Left lung (tissue), 10 donors: ENCODE data around the gene GAS2L1. TPM values are rescaled to one million over a fixed set of nuclear protein-coding genes. Genes with fewer than 3 reads are reported as not detected.

Experiments
- ATAC-seq: fragments of 200-7000 bp; cut with Tn5 transposase; one replicate; pipeline ENCODE4 v1.9.1; 2020; ENCODE audit warnings: moderate library complexity
- DNase-seq, 4 donors: peaks; one replicate each; pipeline ENCODE4 v3.0.0-alpha.2; 2013 to 2020
- H3K27ac ChIP-seq, 2 donors: fragments of 200-600 bp; sonication (generic) in 1 of 2; one replicate each; pipeline versions ENCODE4 v1.5.0 to v1.8.0; 2020 to 2021
- H3K27me3 ChIP-seq, 2 donors: fragments of 200-600 bp; sonication (generic) in 1 of 2; one replicate each; pipeline versions ENCODE4 v1.5.0 to v1.8.0; 2020 to 2021
- H3K36me3 ChIP-seq, 2 donors: fragments of 200-600 bp; sonication (generic) in 1 of 2; one replicate each; pipeline versions ENCODE4 v1.5.0 to v1.8.0; 2020 to 2021
- H3K4me1 ChIP-seq, 2 donors: fragments of 200-600 bp; one replicate each; pipeline ENCODE4 v1.8.0; 2021
- H3K4me3 ChIP-seq, 2 donors: fragments of 200-600 bp; sonication (generic) in 1 of 2; one replicate each; pipeline versions ENCODE4 v1.5.0 to v1.8.0; 2020 to 2021; ENCODE audit warnings: mild to moderate bottlenecking in 1 of 2
- H3K9me3 ChIP-seq, 2 donors: fragments of 200-600 bp; sonication (generic) in 1 of 2; one replicate each; pipeline versions ENCODE4 v1.5.0 to v1.8.0; 2020 to 2021
- CTCF ChIP-seq, 2 donors: fragments of 200-600 bp; sonication (generic) in 1 of 2; IDR thresholded peaks; one replicate each; pipeline versions ENCODE4 v1.5.0 to v1.8.0; 2021; ENCODE audit warnings: antibody characterized with exemption in 2 of 2
- intact Hi-C, 2 donors: fragments of 100-400 bp; cut with DNase I; formaldehyde crosslinking; loops; one replicate each; pipeline versions ENCODE4 v1.11.2 to v1.14.2; 2022
- polyA plus RNA-seq, 6 donors: library from polyadenylated mRNA; unstranded; fragments of 120-200 nt; gene quantifications; one replicate each; pipeline ENCODE4 v1.2.1, GENCODE V29; 2013; ENCODE audit not compliant: insufficient read length in 6 of 6
- total RNA-seq, 2 donors: library from RNA; stranded (reverse); fragmentation: NEBNext Ultra II Directional; extraction: Animal tissue kit (Norgen Biotek cat#: 25700); gene quantifications; one replicate each; pipeline ENCODE4 v1.2.1, GENCODE V29; 2021
- donor health status: DM: no; HTN: yes; CAD: no.
- donor health status: DM: no; HTN: no; CAD: no.

The GAS2L1 gene
- total and polyA plus RNA-seq, 8 donors, result 5.3 to 32.6 (median 9.1) TPM

- peaks cover 0 to 97% of the 10 kb centered on the region in 2 donors for H3K36me3 ChIP-seq
- no peak overlapping the region for H3K27ac ChIP-seq
- DNase-seq (peak in 3 of 4 donors; percentile 44 to 53 (median 53)), ATAC-seq (peak; percentile 33)
- no peak overlapping the region for H3K4me3 ChIP-seq
- H3K9me3 ChIP-seq, result no peaks in the 10 kb centered on the region
- no peaks in the 10 kb centered on the region for H3K27me3 ChIP-seq
- H3K4me1 ChIP-seq, result no peaks in the 10 kb centered on the region
- intact Hi-C loops, result no loop called here
- TF ChIP-seq CTCF (IDR thresholded peaks at IDR 0.05), result no peak
These were observed 24.3 kb downstream of the GAS2L1 start for GRCh38 chr22:29330753-29331152.

- peaks cover 0 to 100% of the 10 kb centered on the region in 2 donors for H3K36me3 ChIP-seq
- intact Hi-C loops, result no loop called here
- no peak for ATAC-seq
These were observed 24.8 kb downstream of the GAS2L1 start for GRCh38 chr22:29331213-29331612.

GRCh38 chr22:29331658-29332300 lies 25.3 kb downstream of the GAS2L1 start:
- Histone ChIP-seq H3K27ac (no peak overlapping the region), H3K27me3 (no peaks in the 10 kb centered on the region), H3K36me3 (peaks cover 0 to 100% of the 10 kb centered on the region in 2 donors), H3K9me3 (no peaks in the 10 kb centered on the region), H3K4me3 (no peak overlapping the region), H3K4me1 (no peaks in the 10 kb centered on the region)
- intact Hi-C loops, result no loop called here
- ATAC-seq (no peak), DNase-seq (peak in 1 of 4 donors; percentile 57)
- no peak for TF ChIP-seq CTCF (IDR thresholded peaks at IDR 0.05)

More at GRCh38 chr22:29331213-29331612, 24.8 kb downstream of the GAS2L1 start:
- Histone ChIP-seq H3K27me3 (no peaks in the 10 kb centered on the region), H3K27ac (no peak overlapping the region), H3K9me3 (no peaks in the 10 kb centered on the region), H3K4me1 (no peaks in the 10 kb centered on the region), H3K4me3 (no peak overlapping the region)
- TF ChIP-seq CTCF (IDR thresholded peaks at IDR 0.05), result no peak
- no peak for DNase-seq

GRCh38 chr22:29332886-29333496 lies 26.5 kb downstream of the GAS2L1 start:
- ATAC-seq (no peak), DNase-seq (peak in 1 of 4 donors; percentile 52)
- intact Hi-C loops, result no loop called here
- Histone ChIP-seq H3K4me3 (no peak overlapping the region), H3K27ac (no peak overlapping the region), H3K36me3 (peaks cover 0 to 100% of the 10 kb centered on the region in 2 donors), H3K9me3 (no peaks in the 10 kb centered on the region), H3K27me3 (no peaks in the 10 kb centered on the region), H3K4me1 (no peaks in the 10 kb centered on the region)
- no peak for TF ChIP-seq CTCF (IDR thresholded peaks at IDR 0.05)

GRCh38 chr22:29334148-29334547 lies 27.7 kb downstream of the GAS2L1 start:
- H3K4me1 ChIP-seq, result no peaks in the 10 kb centered on the region
- H3K36me3 ChIP-seq, result peaks cover 0 to 100% of the 10 kb centered on the region in 2 donors
- no peaks in the 10 kb centered on the region for H3K27me3 ChIP-seq
- DNase-seq (peak in 1 of 4 donors; percentile 50), ATAC-seq (no peak)
- no peak overlapping the region for H3K4me3 ChIP-seq
- no peak for TF ChIP-seq CTCF (IDR thresholded peaks at IDR 0.05)
- intact Hi-C loops, result no loop called here
- no peak overlapping the region for H3K27ac ChIP-seq
- no peaks in the 10 kb centered on the region for H3K9me3 ChIP-seq
